ENCODE results near the gene NPHS1. TPM values are rescaled to one million over a fixed set of nuclear protein-coding genes. Genes with fewer than 3 reads are reported as not detected.

The NPHS1 gene
- total RNA-seq, 4 donors from 2014 or later: not detected

DNA sequence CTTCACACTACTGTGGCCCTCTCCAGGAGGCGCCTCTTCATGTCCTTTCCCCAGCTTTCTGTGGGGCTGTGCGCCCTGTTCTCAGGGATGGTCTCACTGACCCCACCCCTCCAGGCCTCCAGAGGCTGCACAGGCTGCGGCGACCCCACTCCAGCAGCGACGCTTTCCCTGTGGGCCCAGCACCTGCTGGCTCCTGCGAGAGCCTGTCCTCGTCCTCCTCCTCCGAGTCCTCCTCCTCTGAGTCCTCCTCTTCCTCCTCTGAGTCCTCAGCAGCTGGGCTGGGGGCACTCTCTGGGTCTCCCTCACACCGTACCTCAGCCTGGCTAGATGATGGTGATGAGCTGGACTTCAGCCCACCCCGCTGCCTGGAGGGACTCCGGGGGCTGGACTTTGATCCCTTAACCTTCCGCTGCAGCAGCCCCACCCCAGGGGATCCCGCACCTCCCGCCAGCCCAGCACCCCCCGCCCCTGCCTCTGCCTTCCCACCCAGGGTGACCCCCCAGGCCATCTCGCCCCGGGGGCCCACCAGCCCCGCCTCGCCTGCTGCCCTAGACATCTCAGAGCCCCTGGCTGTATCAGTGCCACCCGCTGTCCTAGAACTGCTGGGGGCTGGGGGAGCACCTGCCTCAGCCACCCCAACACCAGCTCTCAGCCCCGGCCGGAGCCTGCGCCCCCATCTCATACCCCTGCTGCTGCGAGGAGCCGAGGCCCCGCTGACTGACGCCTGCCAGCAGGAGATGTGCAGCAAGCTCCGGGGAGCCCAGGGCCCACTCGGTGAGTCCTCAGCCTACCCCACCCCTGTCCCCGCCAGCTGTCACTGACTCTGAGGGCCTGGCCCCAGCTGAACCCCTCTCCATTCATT lies 65.8 kb downstream of the NPHS1 start:
- intact Hi-C loops (cut with DNase I): no loop called here
- no peak for DNase-seq
- H3K9me3 ChIP-seq: no peaks in the 10 kb centered on the region
- WGBS, 2 donors: 74 to 86% methylated on average over 12 to 16 of the region's 31 CpGs
- no peak overlapping the region for H3K27ac ChIP-seq
- no peak for TF ChIP-seq POLR2A (IDR thresholded peaks at IDR 0.05)
- TF ChIP-seq, protein P1, sequence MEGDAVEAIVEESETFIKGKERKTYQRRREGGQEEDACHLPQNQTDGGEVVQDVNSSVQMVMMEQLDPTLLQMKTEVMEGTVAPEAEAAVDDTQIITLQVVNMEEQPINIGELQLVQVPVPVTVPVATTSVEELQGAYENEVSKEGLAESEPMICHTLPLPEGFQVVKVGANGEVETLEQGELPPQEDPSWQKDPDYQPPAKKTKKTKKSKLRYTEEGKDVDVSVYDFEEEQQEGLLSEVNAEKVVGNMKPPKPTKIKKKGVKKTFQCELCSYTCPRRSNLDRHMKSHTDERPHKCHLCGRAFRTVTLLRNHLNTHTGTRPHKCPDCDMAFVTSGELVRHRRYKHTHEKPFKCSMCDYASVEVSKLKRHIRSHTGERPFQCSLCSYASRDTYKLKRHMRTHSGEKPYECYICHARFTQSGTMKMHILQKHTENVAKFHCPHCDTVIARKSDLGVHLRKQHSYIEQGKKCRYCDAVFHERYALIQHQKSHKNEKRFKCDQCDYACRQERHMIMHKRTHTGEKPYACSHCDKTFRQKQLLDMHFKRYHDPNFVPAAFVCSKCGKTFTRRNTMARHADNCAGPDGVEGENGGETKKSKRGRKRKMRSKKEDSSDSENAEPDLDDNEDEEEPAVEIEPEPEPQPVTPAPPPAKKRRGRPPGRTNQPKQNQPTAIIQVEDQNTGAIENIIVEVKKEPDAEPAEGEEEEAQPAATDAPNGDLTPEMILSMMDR (IDR thresholded peaks at IDR 0.05): no peak
- no peaks in the 10 kb centered on the region for H3K27me3 ChIP-seq
- H3K36me3 ChIP-seq: peaks cover 0 to 41% (median 0%) of the 10 kb centered on the region in 3 donors
- H3K4me3 ChIP-seq: no peak overlapping the region
- no peaks in the 10 kb centered on the region for H3K4me1 ChIP-seq

DNA sequence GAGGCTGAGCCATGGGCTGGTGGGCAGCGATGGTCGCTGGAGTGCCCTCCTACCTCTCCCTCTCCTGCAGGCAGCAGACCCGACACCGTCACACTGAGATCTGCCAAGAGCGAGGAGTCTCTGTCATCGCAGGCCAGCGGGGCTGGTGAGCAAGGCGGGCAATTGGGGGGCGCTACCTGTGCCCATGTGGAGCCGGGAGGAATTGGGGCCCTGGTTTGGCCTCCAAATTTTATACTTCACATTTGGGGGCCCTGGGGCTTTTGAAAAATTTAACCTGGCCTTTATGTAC lies 67.0 kb downstream of the NPHS1 start:
- WGBS, 2 donors: 89% methylated on average over 8 of the region's 10 CpGs; no CpG with 5 or more reads in 1 of the 2 donors
- intact Hi-C loops (cut with DNase I): no loop called here
- no peak for DNase-seq

DNA sequence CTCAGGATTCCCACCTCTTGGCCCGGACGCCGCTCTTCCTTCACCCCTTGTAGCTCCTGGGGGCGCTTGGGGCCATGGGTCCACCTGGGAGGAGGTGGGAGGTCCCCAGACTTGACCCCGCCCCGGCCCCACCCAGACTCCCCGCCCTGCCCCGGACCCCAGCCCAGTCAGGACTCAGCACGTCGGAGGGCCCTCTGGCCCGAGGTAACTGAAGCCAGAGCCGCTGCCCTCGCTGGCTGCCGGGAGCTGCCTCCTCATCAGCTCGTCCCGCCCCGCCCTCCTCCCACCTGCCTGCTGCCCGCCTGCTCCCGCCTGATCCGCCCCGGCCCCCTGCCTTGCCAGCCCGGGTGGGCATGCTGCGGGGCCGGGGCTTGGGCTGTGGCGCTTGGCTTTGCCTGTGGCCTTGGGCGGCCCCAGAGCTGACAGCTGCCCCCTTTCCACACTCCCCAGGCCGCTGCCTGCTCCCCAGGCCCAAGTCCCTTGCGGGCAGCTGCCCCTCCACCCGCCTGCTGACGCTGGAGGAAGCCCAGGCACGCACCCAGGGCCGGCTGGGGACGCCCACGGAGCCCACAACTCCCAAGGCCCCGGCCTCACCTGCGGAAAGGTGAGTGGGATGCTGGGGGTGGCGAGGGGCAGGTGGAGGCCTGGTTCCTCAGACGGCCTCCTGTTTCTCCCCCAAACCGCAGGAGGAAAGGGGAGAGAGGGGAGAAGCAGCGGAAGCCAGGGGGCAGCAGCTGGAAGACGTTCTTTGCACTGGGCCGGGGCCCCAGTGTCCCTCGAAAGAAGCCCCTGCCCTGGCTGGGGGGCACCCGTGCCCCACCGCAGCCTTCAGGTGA lies 67.6 kb downstream of the NPHS1 start:
- TF ChIP-seq, protein P1 (IDR thresholded peaks at IDR 0.05): no peak
- TF ChIP-seq POLR2A (IDR thresholded peaks at IDR 0.05): no peak
- DNase-seq: no peak
- 66 to 93% methylated on average over 4 to 13 of the region's 45 CpGs for WGBS, 2 donors
- no peak overlapping the region for H3K27ac ChIP-seq
- H3K27me3 ChIP-seq: no peaks in the 10 kb centered on the region
- no peak overlapping the region for H3K4me3 ChIP-seq
- no peaks in the 10 kb centered on the region for H3K4me1 ChIP-seq
- peaks cover 0 to 59% (median 0%) of the 10 kb centered on the region in 3 donors for H3K36me3 ChIP-seq
- no peaks in the 10 kb centered on the region for H3K9me3 ChIP-seq
- intact Hi-C loops (cut with DNase I): no loop called here

More for the DNA sequence above, 67.0 kb downstream of the NPHS1 start:
- Histone ChIP-seq H3K27me3 (no peaks in the 10 kb centered on the region), H3K27ac (no peak overlapping the region), H3K9me3 (no peaks in the 10 kb centered on the region), H3K4me1 (no peaks in the 10 kb centered on the region), H3K36me3 (peaks cover 0 to 53% (median 0%) of the 10 kb centered on the region in 3 donors), H3K4me3 (no peak overlapping the region)
- TF ChIP-seq POLR2A (IDR thresholded peaks at IDR 0.05): no peak
- TF ChIP-seq, protein P1 (IDR thresholded peaks at IDR 0.05): no peak

DNA sequence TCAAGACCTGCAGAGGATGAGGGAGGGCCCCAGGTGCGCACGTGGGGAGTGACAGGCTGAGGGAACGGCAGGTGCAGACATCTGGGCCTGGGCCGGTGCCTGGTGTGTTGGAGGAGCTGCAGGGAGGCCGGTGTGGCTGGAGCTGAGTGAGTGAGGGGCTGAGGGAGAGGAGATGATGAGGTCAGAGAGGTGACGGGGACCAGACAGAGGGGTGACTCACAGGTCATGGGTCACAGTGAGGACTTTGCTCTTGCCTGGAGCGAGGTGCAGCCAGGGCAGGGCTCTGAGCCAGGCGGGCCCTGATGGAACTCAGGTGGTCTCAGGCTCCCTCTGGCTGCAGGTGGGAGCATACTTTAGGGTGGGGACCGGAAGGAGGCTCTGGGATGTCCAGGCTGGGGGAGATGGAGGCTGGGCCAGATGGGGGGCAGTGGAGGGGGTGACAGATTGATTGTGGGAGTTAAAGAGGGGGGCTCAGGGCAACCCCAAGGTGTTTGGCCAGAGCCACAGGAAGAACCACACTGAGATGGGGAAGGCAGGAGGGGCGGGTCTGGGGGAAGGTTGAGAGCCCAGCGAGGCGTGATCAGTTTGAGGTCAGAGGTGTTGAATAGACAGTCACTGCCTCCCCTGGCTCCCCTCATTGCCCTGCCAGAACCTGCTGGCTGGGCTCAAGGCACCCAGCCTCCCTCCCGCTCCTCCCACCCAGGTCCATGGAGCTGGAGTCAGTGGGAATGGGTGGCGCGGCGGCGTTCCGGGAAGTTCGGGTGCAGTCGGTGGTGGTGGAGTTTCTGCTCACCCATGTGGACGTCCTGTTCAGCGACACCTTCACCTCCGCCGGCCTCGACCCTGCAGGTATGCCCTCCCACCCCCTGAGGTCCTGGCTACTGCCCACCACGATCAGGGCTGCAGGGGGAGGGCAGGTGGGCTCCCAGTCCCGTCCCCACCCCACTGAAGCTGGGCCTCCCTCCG lies 68.6 kb downstream of the NPHS1 start:
- 82 to 84% methylated on average over 18 to 20 of the region's 28 CpGs for WGBS, 2 donors
- H3K27ac ChIP-seq: no peak overlapping the region
- H3K4me3 ChIP-seq: no peak overlapping the region
- no peaks in the 10 kb centered on the region for H3K4me1 ChIP-seq
- TF ChIP-seq, protein P1 (IDR thresholded peaks at IDR 0.05): no peak
- TF ChIP-seq POLR2A (IDR thresholded peaks at IDR 0.05): no peak
- H3K27me3 ChIP-seq: no peaks in the 10 kb centered on the region
- DNase-seq: no peak
- H3K36me3 ChIP-seq: peaks cover 0 to 62% (median 0%) of the 10 kb centered on the region in 3 donors
- intact Hi-C loops (cut with DNase I): no loop called here
- no peaks in the 10 kb centered on the region for H3K9me3 ChIP-seq
